K562 (cell line): ENCODE results near the gene ZNF273. TPM values are rescaled to one million over a fixed set of nuclear protein-coding genes. Genes with fewer than 3 reads are reported as not detected.
A peak's percentile ranks its signal among the peaks of the same experiment; 100 is the strongest.

ENCODE experiments used
- CBFA2T3 ChIP-seq: fragments of 450-650 bp; IDR thresholded peaks from 2 replicates; pipeline ENCODE4 v1.6.1; 2017
- ESRRA ChIP-seq: fragments of 450-650 bp; IDR thresholded peaks from 2 replicates; pipeline ENCODE4 v1.6.1; 2014; ENCODE audit warnings: low read depth, mild to moderate bottlenecking, moderate library complexity, borderline replicate concordance
- FOXA3 ChIP-seq, 2 experiments: fragments of 450-650 bp in 1 of 2; sonication (generic) in 1 of 2; formaldehyde crosslinking; IDR thresholded peaks in 1 of 2; conservative IDR thresholded peaks in 1 of 2; 2 replicates each; pipeline versions ENCODE4 v1.4.0 to v1.8.0; 2020 to 2022; ENCODE audit warnings: mild to moderate bottlenecking in 2 of 2, missing genetic modification reagents in 1 of 2
- FOXK2 ChIP-seq, 2 experiments: fragments of 450-650 bp; IDR thresholded peaks in 1 of 2; conservative IDR thresholded peaks in 1 of 2; 2 replicates each; pipeline ENCODE4 v1.6.1; 2016; ENCODE audit warnings: low read depth in 2 of 2, mild to moderate bottlenecking in 1 of 2
- FUS ChIP-seq: fragments of 200-400 bp; formaldehyde crosslinking; optimal IDR thresholded peaks from 2 replicates; pipeline ENCODE3; 2017; ENCODE audit warnings: low read depth, low read length
- HDAC3 ChIP-seq: fragments of 450-650 bp; IDR thresholded peaks from 2 replicates; pipeline ENCODE4 v1.6.1; 2018; ENCODE audit warnings: borderline replicate concordance, mild to moderate bottlenecking, moderate library complexity; ENCODE audit not compliant: partially characterized antibody
- KLF6 ChIP-seq: fragments of 250-450 bp; sonication (Bioruptor Pico); IDR thresholded peaks from 2 replicates; pipeline ENCODE4 v1.4.0; 2020; ENCODE audit warnings: mild to moderate bottlenecking, moderate library complexity, borderline replicate concordance
- MAFG ChIP-seq: fragments of 450-650 bp; conservative IDR thresholded peaks from 2 replicates; pipeline ENCODE4 v1.6.1; 2016; ENCODE audit warnings: missing genetic modification characterization, missing compliant biosample characterization
- MYC ChIP-seq, 2 experiments: fragments of 250-450 bp in 1 of 2; sonication (Bioruptor Pico) in 1 of 2; IDR thresholded peaks; 2 replicates each; pipeline versions ENCODE4 v1.5.1 to v1.6.1; 2012 to 2021; ENCODE audit warnings: low read depth in 2 of 2, borderline replicate concordance in 1 of 2, improper control_type of control experiment in 1 of 2, low read length in 1 of 2, mild to moderate bottlenecking in 1 of 2, moderate library complexity in 1 of 2
- PRMT5 ChIP-seq: sonication (generic); formaldehyde crosslinking; IDR thresholded peaks from 2 replicates; pipeline ENCODE4 v1.5.0; 2020; ENCODE audit warnings: missing genetic modification reagents
- RBM17 ChIP-seq: fragments of 200-400 bp; formaldehyde crosslinking; IDR thresholded peaks from 2 replicates; pipeline ENCODE4 v1.6.1; 2017; ENCODE audit warnings: low read depth, mild to moderate bottlenecking, low read length, borderline replicate concordance
- RCOR1 ChIP-seq, 2 experiments: IDR thresholded peaks; 2 replicates each; pipeline ENCODE4 v1.6.1; 2012; ENCODE audit warnings: low read depth in 2 of 2, low read length in 2 of 2, borderline replicate concordance in 1 of 2, improper control_type of control experiment in 1 of 2
- TCF3 ChIP-seq: sonication (generic); formaldehyde crosslinking; IDR thresholded peaks from 2 replicates; pipeline ENCODE4 v1.4.0; 2020; ENCODE audit warnings: mild to moderate bottlenecking, missing genetic modification reagents
- ZNF408 ChIP-seq: fragments of 250-450 bp; sonication (Bioruptor Pico); IDR thresholded peaks from 2 replicates; pipeline ENCODE4 v1.4.0; 2020; ENCODE audit warnings: low read depth, mild to moderate bottlenecking, moderate library complexity
- ZNF764 ChIP-seq: fragments of 250-450 bp; sonication (Bioruptor Pico); IDR thresholded peaks from 2 replicates; pipeline ENCODE4 v1.4.0; 2020; ENCODE audit warnings: low read depth, mild to moderate bottlenecking, moderate library complexity
- polyA plus RNA-seq, 8 experiments: library from polyadenylated mRNA; depleted of rRNA in 4 of 8; stranded (reverse) in 5 of 8; unstranded in 3 of 8; fragments of >200 nt; fragmentation: Nextera tagmentation in 2 of 8; fragmentation: Illumina TruSeq in 1 of 8; extraction: Ambion mirVana in 2 of 8; extraction: Trizol in 1 of 8; gene quantifications; 2 replicates each; pipeline versions ENCODE4 v1.2.1 to v1.2.3, GENCODE V29; 2011 to 2014; ENCODE audit warnings: inconsistent platforms in 1 of 8, missing spikeins in 1 of 8
- total RNA-seq, 7 experiments: library from RNA; depleted of rRNA in 6 of 7; stranded (reverse); fragments of >200 nt in 6 of 7; fragmentation: Illumina TruSeq in 2 of 7; extraction: Trizol in 2 of 7; gene quantifications; 2 replicates each; pipeline versions ENCODE4 v1.2.1 to v1.2.3, GENCODE V29; 2011 to 2021; ENCODE audit warnings: low replicate concordance in 1 of 7
- TF ChIP-seq, protein P1 (sequence below): fragments of 200-800 bp; sonication (Bioruptor generic); IDR thresholded peaks from 2 replicates; pipeline ENCODE4 v1.6.1; 2016; ENCODE audit warnings: missing genetic modification characterization, missing compliant biosample characterization
- TF ChIP-seq, protein P2 (sequence below), 2 experiments: fragments of 450-650 bp; IDR thresholded peaks; 2 replicates each; pipeline ENCODE4 v1.6.1; 2018; ENCODE audit warnings: mild to moderate bottlenecking in 2 of 2, low read depth in 1 of 2; ENCODE audit not compliant: partially characterized antibody in 2 of 2

The ZNF273 gene
- total and polyA plus RNA-seq, 9 of the 15 experiments (the other 6 are each of a cell fraction or from before 2014, with no cell fraction given) = 13.3 to 37.0 (median 20.7) TPM

GRCh38 chr7:64890761-64891362, 12.2 kb upstream of the ZNF273 start (continued):
- TF ChIP-seq ZNF408 (CRISPR knock-in tag) (no peak), PRMT5 (CRISPR knock-in tag) (no peak), KLF6 (CRISPR knock-in tag) (no peak), MAFG (tag) (no peak), MYC (IDR thresholded peaks at IDR 0.05; ENCODE audit: low read depth, low read length) (no peak), MYC (CRISPR knock-in tag; IDR thresholded peaks at IDR 0.05; ENCODE audit: borderline replicate concordance, low read depth) (no peak), RCOR1 (IDR thresholded peaks at IDR 0.05; ENCODE audit: borderline replicate concordance in 1 of 2, low read depth in 2 of 2, low read length in 2 of 2) (peak in 1 of 2 experiments; percentile 33; a peak in 1 of 4 replicates), FOXA3 (CRISPR knock-in tag; conservative IDR thresholded peaks at IDR 0.05 in 1 of 2, IDR thresholded peaks at IDR 0.05 in 1 of 2) (no peak), FUS (no peak), TCF3 (CRISPR knock-in tag) (no peak), RBM17 (no peak), ZNF764 (CRISPR knock-in tag) (no peak), FOXK2 (conservative IDR thresholded peaks at IDR 0.05 in 1 of 2, IDR thresholded peaks at IDR 0.05 in 1 of 2; ENCODE audit: low read depth in 2 of 2) (no peak), ESRRA (peak; percentile 38; the same call in 1 of the 2 replicates), HDAC3 (no peak), CBFA2T3 (peak; percentile 56)
- TF ChIP-seq, protein P1, sequence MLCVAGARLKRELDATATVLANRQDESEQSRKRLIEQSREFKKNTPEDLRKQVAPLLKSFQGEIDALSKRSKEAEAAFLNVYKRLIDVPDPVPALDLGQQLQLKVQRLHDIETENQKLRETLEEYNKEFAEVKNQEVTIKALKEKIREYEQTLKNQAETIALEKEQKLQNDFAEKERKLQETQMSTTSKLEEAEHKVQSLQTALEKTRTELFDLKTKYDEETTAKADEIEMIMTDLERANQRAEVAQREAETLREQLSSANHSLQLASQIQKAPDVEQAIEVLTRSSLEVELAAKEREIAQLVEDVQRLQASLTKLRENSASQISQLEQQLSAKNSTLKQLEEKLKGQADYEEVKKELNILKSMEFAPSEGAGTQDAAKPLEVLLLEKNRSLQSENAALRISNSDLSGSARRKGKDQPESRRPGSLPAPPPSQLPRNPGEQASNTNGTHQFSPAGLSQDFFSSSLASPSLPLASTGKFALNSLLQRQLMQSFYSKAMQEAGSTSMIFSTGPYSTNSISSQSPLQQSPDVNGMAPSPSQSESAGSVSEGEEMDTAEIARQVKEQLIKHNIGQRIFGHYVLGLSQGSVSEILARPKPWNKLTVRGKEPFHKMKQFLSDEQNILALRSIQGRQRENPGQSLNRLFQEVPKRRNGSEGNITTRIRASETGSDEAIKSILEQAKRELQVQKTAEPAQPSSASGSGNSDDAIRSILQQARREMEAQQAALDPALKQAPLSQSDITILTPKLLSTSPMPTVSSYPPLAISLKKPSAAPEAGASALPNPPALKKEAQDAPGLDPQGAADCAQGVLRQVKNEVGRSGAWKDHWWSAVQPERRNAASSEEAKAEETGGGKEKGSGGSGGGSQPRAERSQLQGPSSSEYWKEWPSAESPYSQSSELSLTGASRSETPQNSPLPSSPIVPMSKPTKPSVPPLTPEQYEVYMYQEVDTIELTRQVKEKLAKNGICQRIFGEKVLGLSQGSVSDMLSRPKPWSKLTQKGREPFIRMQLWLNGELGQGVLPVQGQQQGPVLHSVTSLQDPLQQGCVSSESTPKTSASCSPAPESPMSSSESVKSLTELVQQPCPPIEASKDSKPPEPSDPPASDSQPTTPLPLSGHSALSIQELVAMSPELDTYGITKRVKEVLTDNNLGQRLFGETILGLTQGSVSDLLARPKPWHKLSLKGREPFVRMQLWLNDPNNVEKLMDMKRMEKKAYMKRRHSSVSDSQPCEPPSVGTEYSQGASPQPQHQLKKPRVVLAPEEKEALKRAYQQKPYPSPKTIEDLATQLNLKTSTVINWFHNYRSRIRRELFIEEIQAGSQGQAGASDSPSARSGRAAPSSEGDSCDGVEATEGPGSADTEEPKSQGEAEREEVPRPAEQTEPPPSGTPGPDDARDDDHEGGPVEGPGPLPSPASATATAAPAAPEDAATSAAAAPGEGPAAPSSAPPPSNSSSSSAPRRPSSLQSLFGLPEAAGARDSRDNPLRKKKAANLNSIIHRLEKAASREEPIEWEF (CRISPR knock-in tag) = no peak
- TF ChIP-seq, protein P2, sequence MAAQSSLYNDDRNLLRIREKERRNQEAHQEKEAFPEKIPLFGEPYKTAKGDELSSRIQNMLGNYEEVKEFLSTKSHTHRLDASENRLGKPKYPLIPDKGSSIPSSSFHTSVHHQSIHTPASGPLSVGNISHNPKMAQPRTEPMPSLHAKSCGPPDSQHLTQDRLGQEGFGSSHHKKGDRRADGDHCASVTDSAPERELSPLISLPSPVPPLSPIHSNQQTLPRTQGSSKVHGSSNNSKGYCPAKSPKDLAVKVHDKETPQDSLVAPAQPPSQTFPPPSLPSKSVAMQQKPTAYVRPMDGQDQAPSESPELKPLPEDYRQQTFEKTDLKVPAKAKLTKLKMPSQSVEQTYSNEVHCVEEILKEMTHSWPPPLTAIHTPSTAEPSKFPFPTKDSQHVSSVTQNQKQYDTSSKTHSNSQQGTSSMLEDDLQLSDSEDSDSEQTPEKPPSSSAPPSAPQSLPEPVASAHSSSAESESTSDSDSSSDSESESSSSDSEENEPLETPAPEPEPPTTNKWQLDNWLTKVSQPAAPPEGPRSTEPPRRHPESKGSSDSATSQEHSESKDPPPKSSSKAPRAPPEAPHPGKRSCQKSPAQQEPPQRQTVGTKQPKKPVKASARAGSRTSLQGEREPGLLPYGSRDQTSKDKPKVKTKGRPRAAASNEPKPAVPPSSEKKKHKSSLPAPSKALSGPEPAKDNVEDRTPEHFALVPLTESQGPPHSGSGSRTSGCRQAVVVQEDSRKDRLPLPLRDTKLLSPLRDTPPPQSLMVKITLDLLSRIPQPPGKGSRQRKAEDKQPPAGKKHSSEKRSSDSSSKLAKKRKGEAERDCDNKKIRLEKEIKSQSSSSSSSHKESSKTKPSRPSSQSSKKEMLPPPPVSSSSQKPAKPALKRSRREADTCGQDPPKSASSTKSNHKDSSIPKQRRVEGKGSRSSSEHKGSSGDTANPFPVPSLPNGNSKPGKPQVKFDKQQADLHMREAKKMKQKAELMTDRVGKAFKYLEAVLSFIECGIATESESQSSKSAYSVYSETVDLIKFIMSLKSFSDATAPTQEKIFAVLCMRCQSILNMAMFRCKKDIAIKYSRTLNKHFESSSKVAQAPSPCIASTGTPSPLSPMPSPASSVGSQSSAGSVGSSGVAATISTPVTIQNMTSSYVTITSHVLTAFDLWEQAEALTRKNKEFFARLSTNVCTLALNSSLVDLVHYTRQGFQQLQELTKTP (IDR thresholded peaks at IDR 0.05; ENCODE audit: low read depth in 1 of 2, partially characterized antibody in 2 of 2) = no peak
